Measurements from ENCODE around the gene IPMK.
"Not testable (repeated sequence)": the region's sequence is repeated elsewhere in the genome, so short reads cannot be mapped to it uniquely, and the experiment has no call there.

IPMK gene

DNA sequence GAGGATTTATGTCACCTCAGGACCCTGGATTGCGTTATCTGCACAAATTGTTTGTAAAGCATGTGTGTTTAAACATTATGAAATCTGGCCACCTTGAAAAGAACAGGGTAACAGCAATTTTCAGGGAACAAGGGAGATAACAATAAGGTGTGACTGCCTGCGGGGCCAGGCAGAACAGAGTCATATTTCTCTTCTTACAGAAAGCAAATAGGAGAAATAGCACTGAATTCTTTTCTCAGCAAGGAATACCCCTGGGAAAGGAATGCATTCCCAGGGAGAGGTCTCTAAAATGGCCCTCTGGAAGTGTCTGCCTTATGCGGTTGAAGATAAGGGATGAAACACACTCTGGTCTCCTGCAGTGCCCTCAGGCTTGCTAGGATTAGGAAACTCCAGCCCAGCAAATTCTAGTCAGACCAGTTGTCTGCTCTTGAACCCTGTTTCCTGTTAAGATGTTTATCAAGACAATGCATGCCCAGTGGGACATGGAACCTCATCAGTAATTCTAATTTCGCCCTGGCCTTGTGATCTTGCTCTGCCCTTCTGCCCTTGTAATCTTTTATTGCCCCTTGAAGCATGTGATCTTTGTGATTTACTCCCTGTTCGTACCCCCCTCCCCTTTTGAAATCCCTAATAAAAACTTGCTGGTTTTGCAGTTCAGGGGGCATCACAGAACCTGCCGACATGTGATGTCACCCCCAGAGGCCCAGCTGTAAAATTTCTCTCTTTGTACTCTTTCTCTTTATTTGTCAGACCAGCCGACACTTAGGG, 11.5 kb downstream of the IPMK start:
- not testable (repeated sequence) for H3K4me1 ChIP-seq (ENCODE audit: control insufficient read depth, insufficient read depth, low read length, poor library complexity, severe bottlenecking); H3K27ac ChIP-seq (ENCODE audit: insufficient read depth, low read length, poor library complexity, severe bottlenecking); DNase-seq; H3K9me3 ChIP-seq (ENCODE audit: control insufficient read depth, low read length); H3K4me3 ChIP-seq (ENCODE audit: insufficient read depth, low read depth, low read length, poor library complexity, severe bottlenecking); H3K27me3 ChIP-seq (replicated peaks; ENCODE audit: control insufficient read depth, insufficient read depth, low read length, poor library complexity, severe bottlenecking); H3K36me3 ChIP-seq (ENCODE audit: control insufficient read depth, insufficient read depth, low read length)

DNA sequence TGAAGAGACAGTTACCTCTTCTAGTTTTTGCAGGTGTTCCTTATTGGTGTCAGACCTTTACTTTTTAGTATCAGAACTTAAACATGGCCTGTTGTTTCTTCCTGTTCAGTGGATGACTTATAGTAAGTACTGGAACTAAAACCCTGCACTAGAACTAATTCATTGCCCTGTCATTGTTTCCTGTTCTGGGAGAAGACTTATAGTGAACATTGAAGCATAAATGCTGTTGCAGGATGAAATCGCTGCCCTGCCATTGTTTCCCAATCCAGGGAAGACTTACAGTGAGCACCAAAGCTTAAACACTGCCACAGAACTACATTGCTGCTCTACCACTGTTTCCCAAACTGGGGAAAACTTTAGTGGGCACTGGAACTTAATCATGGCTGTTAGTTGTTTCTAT, 13.1 kb downstream of the IPMK start:
- Histone ChIP-seq H3K4me3 (ENCODE audit: insufficient read depth, low read depth, low read length, poor library complexity, severe bottlenecking) (no peak overlapping the region), H3K27me3 (replicated peaks; ENCODE audit: control insufficient read depth, insufficient read depth, low read length, poor library complexity, severe bottlenecking) (no peaks in the 10 kb centered on the region), H3K4me1 (ENCODE audit: control insufficient read depth, insufficient read depth, low read length, poor library complexity, severe bottlenecking) (no peaks in the 10 kb centered on the region), H3K36me3 (ENCODE audit: control insufficient read depth, insufficient read depth, low read length) (no peaks in the 10 kb centered on the region), H3K9me3 (ENCODE audit: control insufficient read depth, low read length) (no peaks in the 10 kb centered on the region), H3K27ac (ENCODE audit: insufficient read depth, low read length, poor library complexity, severe bottlenecking) (no peak overlapping the region)
- no peak for DNase-seq

DNA sequence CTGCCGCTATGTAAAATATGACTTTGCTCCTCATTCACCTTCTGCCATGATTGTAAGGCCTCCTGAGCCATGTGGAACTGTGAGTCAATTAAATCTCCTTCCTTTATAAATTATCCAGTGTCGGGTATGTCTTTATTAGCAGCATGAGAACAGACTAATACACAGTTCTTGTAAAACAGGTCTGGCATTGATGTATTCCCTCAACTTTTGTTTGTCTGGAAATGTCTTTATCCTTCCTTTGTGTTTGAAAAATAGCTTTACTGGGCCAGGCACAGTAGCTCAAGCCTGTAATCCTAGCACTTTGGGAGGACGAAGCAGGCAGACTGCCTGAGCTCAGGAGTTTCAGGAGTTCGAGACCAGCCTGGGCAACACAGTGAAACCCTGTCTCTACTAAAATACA, 14.5 kb downstream of the IPMK start:
- Histone ChIP-seq H3K4me1 (ENCODE audit: control insufficient read depth, insufficient read depth, low read length, poor library complexity, severe bottlenecking) (no peaks in the 10 kb centered on the region), H3K36me3 (ENCODE audit: control insufficient read depth, insufficient read depth, low read length) (no peaks in the 10 kb centered on the region), H3K27me3 (replicated peaks; ENCODE audit: control insufficient read depth, insufficient read depth, low read length, poor library complexity, severe bottlenecking) (no peaks in the 10 kb centered on the region), H3K9me3 (ENCODE audit: control insufficient read depth, low read length) (no peaks in the 10 kb centered on the region), H3K4me3 (ENCODE audit: insufficient read depth, low read depth, low read length, poor library complexity, severe bottlenecking) (no peak overlapping the region), H3K27ac (ENCODE audit: insufficient read depth, low read length, poor library complexity, severe bottlenecking) (no peak overlapping the region)
- no peak for DNase-seq

DNA sequence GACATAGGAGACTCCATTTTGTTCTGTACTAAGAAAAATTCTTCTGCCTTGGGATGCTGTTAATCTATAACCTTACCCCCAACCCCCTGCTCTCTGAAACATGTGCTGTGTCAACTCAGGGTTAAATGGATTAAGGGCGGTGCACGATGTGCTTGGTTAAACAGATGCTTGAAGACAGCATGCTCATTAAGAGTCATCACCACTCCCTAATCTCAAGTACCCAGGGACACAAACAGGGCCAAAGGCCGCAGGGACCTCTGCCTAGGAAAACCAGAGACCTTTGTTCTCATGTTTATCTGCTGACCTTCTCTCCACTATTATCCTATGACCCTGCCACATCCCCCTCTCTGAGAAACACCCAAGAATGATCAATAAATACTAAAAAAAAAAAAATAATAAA, 23.0 kb downstream of the IPMK start:
- not testable (repeated sequence) for H3K27ac ChIP-seq (ENCODE audit: insufficient read depth, low read length, poor library complexity, severe bottlenecking); H3K4me3 ChIP-seq (ENCODE audit: insufficient read depth, low read depth, low read length, poor library complexity, severe bottlenecking); H3K36me3 ChIP-seq (ENCODE audit: control insufficient read depth, insufficient read depth, low read length); H3K27me3 ChIP-seq (replicated peaks; ENCODE audit: control insufficient read depth, insufficient read depth, low read length, poor library complexity, severe bottlenecking); H3K4me1 ChIP-seq (ENCODE audit: control insufficient read depth, insufficient read depth, low read length, poor library complexity, severe bottlenecking); DNase-seq; H3K9me3 ChIP-seq (ENCODE audit: control insufficient read depth, low read length)

DNA sequence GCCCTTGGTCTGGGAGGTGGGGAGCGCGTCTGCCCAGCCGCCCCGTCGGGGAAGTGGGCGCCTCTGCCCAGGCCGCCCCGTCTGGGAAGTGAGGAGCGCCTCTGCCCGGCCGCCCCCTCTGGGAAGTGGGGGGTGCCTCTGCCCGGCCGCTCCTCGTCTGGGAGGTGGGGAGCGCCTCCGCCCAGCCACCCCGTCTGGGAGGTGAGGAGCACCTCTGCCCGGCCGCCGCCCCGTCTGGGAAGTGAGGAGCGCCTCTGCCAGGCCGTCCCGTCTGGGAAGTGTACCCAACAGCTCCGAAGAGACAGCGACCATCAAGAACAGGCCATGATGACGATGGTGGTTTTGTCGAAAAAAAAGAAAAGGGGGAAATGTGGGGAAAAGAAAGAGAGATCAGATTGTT, 23.5 kb downstream of the IPMK start:
- not testable (repeated sequence) for H3K27ac ChIP-seq (ENCODE audit: insufficient read depth, low read length, poor library complexity, severe bottlenecking); H3K36me3 ChIP-seq (ENCODE audit: control insufficient read depth, insufficient read depth, low read length); H3K27me3 ChIP-seq (replicated peaks; ENCODE audit: control insufficient read depth, insufficient read depth, low read length, poor library complexity, severe bottlenecking); H3K9me3 ChIP-seq (ENCODE audit: control insufficient read depth, low read length); H3K4me1 ChIP-seq (ENCODE audit: control insufficient read depth, insufficient read depth, low read length, poor library complexity, severe bottlenecking); DNase-seq; H3K4me3 ChIP-seq (ENCODE audit: insufficient read depth, low read depth, low read length, poor library complexity, severe bottlenecking)

DNA sequence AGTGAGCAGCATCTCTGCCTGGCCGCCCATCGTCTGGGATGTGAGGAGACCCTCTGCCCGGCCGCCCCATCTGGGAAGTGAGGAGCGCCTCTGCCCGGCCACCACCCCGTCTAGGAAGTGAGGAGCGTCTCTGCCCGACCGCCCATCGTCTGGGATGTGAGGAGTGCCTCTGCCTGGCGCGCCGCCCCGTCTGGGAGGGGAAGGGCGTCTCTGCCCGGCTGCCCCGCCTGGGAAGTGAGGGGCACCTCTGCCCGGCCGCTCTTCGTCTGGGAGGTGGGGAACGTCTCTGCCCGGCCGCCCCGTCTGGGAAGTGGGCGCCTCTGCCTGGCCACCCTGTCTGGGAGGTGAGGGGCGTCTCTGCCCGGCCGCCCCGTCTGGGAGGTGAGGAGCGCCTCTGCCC, 23.9 kb downstream of the IPMK start:
- H3K27ac ChIP-seq (ENCODE audit: insufficient read depth, low read length, poor library complexity, severe bottlenecking); H3K36me3 ChIP-seq (ENCODE audit: control insufficient read depth, insufficient read depth, low read length); H3K9me3 ChIP-seq (ENCODE audit: control insufficient read depth, low read length); H3K4me3 ChIP-seq (ENCODE audit: insufficient read depth, low read depth, low read length, poor library complexity, severe bottlenecking); DNase-seq; H3K27me3 ChIP-seq (replicated peaks; ENCODE audit: control insufficient read depth, insufficient read depth, low read length, poor library complexity, severe bottlenecking); H3K4me1 ChIP-seq (ENCODE audit: control insufficient read depth, insufficient read depth, low read length, poor library complexity, severe bottlenecking): not testable (repeated sequence)

DNA sequence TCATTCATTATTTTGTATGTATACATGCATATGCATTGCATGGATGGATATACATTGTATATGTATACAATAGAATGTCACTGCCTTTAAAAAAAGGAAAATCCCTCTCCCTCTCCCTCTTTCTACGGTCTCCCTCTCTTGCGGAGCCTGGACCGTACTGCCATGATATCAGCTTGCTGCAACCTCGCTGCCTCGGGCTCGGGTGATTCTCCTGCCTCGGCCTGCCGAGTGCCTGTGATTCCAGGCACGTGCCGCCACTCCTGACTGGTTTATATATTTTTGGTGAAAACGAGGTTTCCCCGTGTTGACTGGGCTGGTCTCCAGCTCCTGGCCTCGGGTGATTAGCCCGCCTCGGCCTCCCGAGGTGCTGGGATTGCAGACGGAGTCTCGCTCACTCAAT, 24.4 kb downstream of the IPMK start:
- Histone ChIP-seq H3K36me3 (ENCODE audit: control insufficient read depth, insufficient read depth, low read length) (no peaks in the 10 kb centered on the region), H3K9me3 (ENCODE audit: control insufficient read depth, low read length) (no peaks in the 10 kb centered on the region), H3K4me3 (ENCODE audit: insufficient read depth, low read depth, low read length, poor library complexity, severe bottlenecking) (no peak overlapping the region), H3K27me3 (replicated peaks; ENCODE audit: control insufficient read depth, insufficient read depth, low read length, poor library complexity, severe bottlenecking) (no peaks in the 10 kb centered on the region), H3K27ac (ENCODE audit: insufficient read depth, low read length, poor library complexity, severe bottlenecking) (no peak overlapping the region), H3K4me1 (ENCODE audit: control insufficient read depth, insufficient read depth, low read length, poor library complexity, severe bottlenecking) (no peaks in the 10 kb centered on the region)
- no peak for DNase-seq

DNA sequence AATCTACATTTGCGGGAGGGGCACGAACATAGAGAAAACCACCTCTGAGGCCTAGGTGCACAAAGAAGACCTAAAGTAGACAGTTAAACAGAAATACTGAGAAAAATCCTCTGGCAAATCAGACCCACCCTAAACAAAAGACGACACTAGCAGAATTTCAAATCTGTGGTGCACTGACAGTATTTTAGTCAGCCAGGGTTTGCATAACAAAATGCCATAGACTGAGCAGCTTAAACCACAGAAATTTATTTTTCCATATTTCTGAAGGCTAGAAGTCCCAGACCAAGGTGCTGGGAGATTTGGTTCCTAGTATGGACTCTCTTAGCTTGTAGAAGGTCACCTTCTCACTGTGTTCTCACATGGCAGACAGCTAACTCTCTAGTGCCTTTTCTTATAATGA, 26.3 kb downstream of the IPMK start:
- Histone ChIP-seq H3K4me3 (ENCODE audit: insufficient read depth, low read depth, low read length, poor library complexity, severe bottlenecking) (no peak overlapping the region), H3K9me3 (ENCODE audit: control insufficient read depth, low read length) (no peaks in the 10 kb centered on the region), H3K36me3 (ENCODE audit: control insufficient read depth, insufficient read depth, low read length) (no peaks in the 10 kb centered on the region), H3K4me1 (ENCODE audit: control insufficient read depth, insufficient read depth, low read length, poor library complexity, severe bottlenecking) (no peaks in the 10 kb centered on the region), H3K27me3 (replicated peaks; ENCODE audit: control insufficient read depth, insufficient read depth, low read length, poor library complexity, severe bottlenecking) (no peaks in the 10 kb centered on the region), H3K27ac (ENCODE audit: insufficient read depth, low read length, poor library complexity, severe bottlenecking) (no peak overlapping the region)
- no peak for DNase-seq

DNA sequence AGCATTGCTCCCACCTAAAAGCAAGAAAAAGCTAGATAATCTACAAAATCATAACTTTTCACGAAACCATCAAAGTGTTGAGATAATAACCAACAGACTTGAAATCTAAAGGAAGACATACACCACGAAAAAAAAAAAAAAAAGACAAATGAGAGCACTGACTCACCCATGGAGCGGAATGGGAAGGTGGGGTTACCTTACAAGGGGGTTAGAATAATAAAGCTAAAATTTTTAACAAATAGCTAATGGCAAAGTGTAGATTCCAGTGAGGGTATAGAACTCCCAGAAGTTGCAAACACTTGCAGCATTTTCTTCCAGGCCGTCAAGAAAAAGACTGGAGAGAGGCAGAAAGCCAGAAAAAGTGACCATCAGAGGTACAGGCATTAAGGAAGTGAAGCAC, 27.2 kb downstream of the IPMK start:
- no peaks in the 10 kb centered on the region for H3K36me3 ChIP-seq (ENCODE audit: control insufficient read depth, insufficient read depth, low read length)
- no peaks in the 10 kb centered on the region for H3K9me3 ChIP-seq (ENCODE audit: control insufficient read depth, low read length)
- H3K27me3 ChIP-seq (replicated peaks; ENCODE audit: control insufficient read depth, insufficient read depth, low read length, poor library complexity, severe bottlenecking): no peaks in the 10 kb centered on the region
- no peak for DNase-seq
- no peak overlapping the region for H3K27ac ChIP-seq (ENCODE audit: insufficient read depth, low read length, poor library complexity, severe bottlenecking)
- no peak overlapping the region for H3K4me3 ChIP-seq (ENCODE audit: insufficient read depth, low read depth, low read length, poor library complexity, severe bottlenecking)
- no peaks in the 10 kb centered on the region for H3K4me1 ChIP-seq (ENCODE audit: control insufficient read depth, insufficient read depth, low read length, poor library complexity, severe bottlenecking)

DNA sequence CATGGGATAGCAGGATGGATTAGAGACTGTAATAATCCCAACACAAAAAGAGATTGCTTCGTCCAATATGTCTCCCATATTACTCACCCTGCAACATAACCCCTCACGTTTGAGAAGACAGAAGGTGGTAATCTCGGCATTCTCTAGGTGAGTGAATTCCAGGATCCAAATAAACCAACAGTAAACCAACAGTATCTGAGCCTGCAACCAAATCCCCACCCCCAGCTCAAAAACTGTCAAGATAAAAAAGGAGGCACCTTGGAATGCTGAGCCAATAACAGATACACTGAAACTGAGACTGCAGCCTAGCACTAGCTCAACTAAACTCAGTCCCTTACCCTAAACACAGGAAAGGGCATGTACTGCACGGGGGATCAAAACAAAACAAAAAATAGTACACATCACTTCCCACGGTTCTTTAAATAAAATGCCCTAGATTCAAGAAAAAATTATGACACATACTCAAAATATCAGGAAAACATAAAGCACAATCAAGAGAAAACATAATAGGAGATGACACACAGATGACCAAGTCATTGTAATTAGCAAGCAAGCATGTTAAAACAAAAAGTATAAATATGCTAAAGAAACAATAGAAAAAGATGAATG, 28.0 kb downstream of the IPMK start:
- no peak for DNase-seq
- Histone ChIP-seq H3K9me3 (ENCODE audit: control insufficient read depth, low read length) (no peaks in the 10 kb centered on the region), H3K36me3 (ENCODE audit: control insufficient read depth, insufficient read depth, low read length) (no peaks in the 10 kb centered on the region), H3K4me3 (ENCODE audit: insufficient read depth, low read depth, low read length, poor library complexity, severe bottlenecking) (no peak overlapping the region), H3K4me1 (ENCODE audit: control insufficient read depth, insufficient read depth, low read length, poor library complexity, severe bottlenecking) (no peaks in the 10 kb centered on the region), H3K27me3 (replicated peaks; ENCODE audit: control insufficient read depth, insufficient read depth, low read length, poor library complexity, severe bottlenecking) (no peaks in the 10 kb centered on the region), H3K27ac (ENCODE audit: insufficient read depth, low read length, poor library complexity, severe bottlenecking) (no peak overlapping the region)

Data from effector memory CD4-positive, alpha-beta T cell (primary cell).